ENCODE data around the gene AGAP6.
"Not testable (repeated sequence)": the region's sequence is repeated elsewhere in the genome, so short reads cannot be mapped to it uniquely, and the experiment has no call there.

The AGAP6 gene

GRCh38 chr10:49988376-49988775 lies at the start of gene AGAP6:
Gene AGAP6, plus strand, starts transcription at chr10:49988406. Its CDS starts 310 bp downstream, at chr10:49988716.
- H3K36me3 ChIP-seq (replicated peaks; ENCODE audit: insufficient read depth, low read length); H3F3A ChIP-seq (ENCODE audit: insufficient read depth, low read length); H3K4me2 ChIP-seq (ENCODE audit: low read depth, low read length); H3K79me2 ChIP-seq (ENCODE audit: low read length); H3K4me1 ChIP-seq (ENCODE audit: low read length); DNase-seq; H2AFZ ChIP-seq (ENCODE audit: low read length); H4K20me1 ChIP-seq (ENCODE audit: insufficient read depth, low read length); H3K9ac ChIP-seq (ENCODE audit: low read length); H3K27ac ChIP-seq (ENCODE audit: low read length); H3K9me2 ChIP-seq (replicated peaks; ENCODE audit: insufficient read depth, low read length); H3K27me3 ChIP-seq (replicated peaks; ENCODE audit: insufficient read depth, low read length); H3K4me3 ChIP-seq (ENCODE audit: low read length); H3K9me3 ChIP-seq (replicated peaks; ENCODE audit: insufficient read depth, low read length): not testable (repeated sequence)

- peaks cover 52% of the 10 kb centered on the region for H3K79me2 ChIP-seq (ENCODE audit: low read length)
- H2AFZ ChIP-seq (ENCODE audit: low read length): 0 out of 2 replicates have a peak within 1 kb of the TSS, but pooled peaks have one; percentile 35
Observed at GRCh38 chr10:49941447-49942338, 46.5 kb upstream of the AGAP6 start, which contains the start of the genes PARG and TIMM23B. Gene PARG, minus strand, starts transcription at chr10:49942027. Its CDS starts 302 bp downstream, at chr10:49941725. Gene TIMM23B, plus strand, starts transcription at chr10:49942053. Its CDS starts 142 bp downstream, at chr10:49942195.

GRCh38 chr10:49942339-49942705 lies 45.9 kb upstream of the AGAP6 start:
- Histone ChIP-seq H3K27ac (ENCODE audit: low read length) (peak overlapping the region; percentile 52; the same call in 1 of the 2 replicates), H3K9ac (ENCODE audit: low read length) (peak overlapping the region; percentile 85), H2AFZ (ENCODE audit: low read length) (0 out of 2 replicates have a peak overlapping the region, but pooled peaks have one; percentile 31), H3K4me2 (ENCODE audit: low read depth, low read length) (peak overlapping the region; percentile 48), H3K4me3 (ENCODE audit: low read length) (peak overlapping the region; percentile 68), H3K79me2 (ENCODE audit: low read length) (peaks cover 54% of the 10 kb centered on the region)
- H3K27me3 ChIP-seq (replicated peaks; ENCODE audit: insufficient read depth, low read length); H3K9me3 ChIP-seq (replicated peaks; ENCODE audit: insufficient read depth, low read length); H3K36me3 ChIP-seq (replicated peaks; ENCODE audit: insufficient read depth, low read length); H4K20me1 ChIP-seq (ENCODE audit: insufficient read depth, low read length); H3F3A ChIP-seq (ENCODE audit: insufficient read depth, low read length); H3K9me2 ChIP-seq (replicated peaks; ENCODE audit: insufficient read depth, low read length); H3K4me1 ChIP-seq (ENCODE audit: low read length); DNase-seq: not testable (repeated sequence)

More at GRCh38 chr10:49941447-49942338, 46.5 kb upstream of the AGAP6 start, which contains the start of the genes PARG and TIMM23B:
- not testable (repeated sequence) for H3K9me2 ChIP-seq (replicated peaks; ENCODE audit: insufficient read depth, low read length); H3F3A ChIP-seq (ENCODE audit: insufficient read depth, low read length); H3K4me1 ChIP-seq (ENCODE audit: low read length); H3K9me3 ChIP-seq (replicated peaks; ENCODE audit: insufficient read depth, low read length); H3K36me3 ChIP-seq (replicated peaks; ENCODE audit: insufficient read depth, low read length); H4K20me1 ChIP-seq (ENCODE audit: insufficient read depth, low read length); H3K27me3 ChIP-seq (replicated peaks; ENCODE audit: insufficient read depth, low read length)
- H3K4me2 ChIP-seq (ENCODE audit: low read depth, low read length): peak within 1 kb of the TSS; percentile 60
- peak within 1 kb of the TSS; percentile 68 for H3K4me3 ChIP-seq (ENCODE audit: low read length)
- H3K9ac ChIP-seq (ENCODE audit: low read length): peak within 1 kb of the TSS; percentile 85
- peak within 1 kb of the TSS; percentile 52; the same call in 1 of the 2 replicates for H3K27ac ChIP-seq (ENCODE audit: low read length)
- DNase-seq: peak; percentile 83

- H3K27me3 ChIP-seq (replicated peaks; ENCODE audit: insufficient read depth, low read length); H3K9ac ChIP-seq (ENCODE audit: low read length); DNase-seq; H3K4me3 ChIP-seq (ENCODE audit: low read length); H2AFZ ChIP-seq (ENCODE audit: low read length); H3K27ac ChIP-seq (ENCODE audit: low read length); H3F3A ChIP-seq (ENCODE audit: insufficient read depth, low read length); H3K36me3 ChIP-seq (replicated peaks; ENCODE audit: insufficient read depth, low read length); H3K9me2 ChIP-seq (replicated peaks; ENCODE audit: insufficient read depth, low read length); H3K9me3 ChIP-seq (replicated peaks; ENCODE audit: insufficient read depth, low read length); H4K20me1 ChIP-seq (ENCODE audit: insufficient read depth, low read length); H3K4me1 ChIP-seq (ENCODE audit: low read length): not testable (repeated sequence)
- Histone ChIP-seq H3K4me2 (ENCODE audit: low read depth, low read length) (peak overlapping the region; percentile 15; the same call in 1 of the 2 replicates), H3K79me2 (ENCODE audit: low read length) (peaks cover 51% of the 10 kb centered on the region)
Observed at GRCh38 chr10:49943607-49944006, 44.6 kb upstream of the AGAP6 start.

GRCh38 chr10:49948142-49948541 lies 40.1 kb upstream of the AGAP6 start:
- peak overlapping the region; percentile 55; the same call in 1 of the 2 replicates for H3K27ac ChIP-seq (ENCODE audit: low read length)
- H3K36me3 ChIP-seq (replicated peaks; ENCODE audit: insufficient read depth, low read length); H3K9ac ChIP-seq (ENCODE audit: low read length); H3K4me1 ChIP-seq (ENCODE audit: low read length); H3K4me3 ChIP-seq (ENCODE audit: low read length); H2AFZ ChIP-seq (ENCODE audit: low read length); H3K27me3 ChIP-seq (replicated peaks; ENCODE audit: insufficient read depth, low read length); H3F3A ChIP-seq (ENCODE audit: insufficient read depth, low read length); H3K9me2 ChIP-seq (replicated peaks; ENCODE audit: insufficient read depth, low read length); DNase-seq; H4K20me1 ChIP-seq (ENCODE audit: insufficient read depth, low read length); H3K9me3 ChIP-seq (replicated peaks; ENCODE audit: insufficient read depth, low read length); H3K4me2 ChIP-seq (ENCODE audit: low read depth, low read length): not testable (repeated sequence)
- H3K79me2 ChIP-seq (ENCODE audit: low read length): peaks cover 44% of the 10 kb centered on the region

GRCh38 chr10:49948737-49949136 lies 39.5 kb upstream of the AGAP6 start:
- not testable (repeated sequence) for H4K20me1 ChIP-seq (ENCODE audit: insufficient read depth, low read length); H2AFZ ChIP-seq (ENCODE audit: low read length); H3K27me3 ChIP-seq (replicated peaks; ENCODE audit: insufficient read depth, low read length); H3K36me3 ChIP-seq (replicated peaks; ENCODE audit: insufficient read depth, low read length); H3K4me1 ChIP-seq (ENCODE audit: low read length); DNase-seq; H3K9me2 ChIP-seq (replicated peaks; ENCODE audit: insufficient read depth, low read length); H3K4me2 ChIP-seq (ENCODE audit: low read depth, low read length); H3K9me3 ChIP-seq (replicated peaks; ENCODE audit: insufficient read depth, low read length); H3F3A ChIP-seq (ENCODE audit: insufficient read depth, low read length); H3K4me3 ChIP-seq (ENCODE audit: low read length); H3K9ac ChIP-seq (ENCODE audit: low read length)
- peaks cover 38% of the 10 kb centered on the region for H3K79me2 ChIP-seq (ENCODE audit: low read length)
- peak overlapping the region; percentile 55; the same call in 1 of the 2 replicates for H3K27ac ChIP-seq (ENCODE audit: low read length)

- not testable (repeated sequence) for DNase-seq; H3F3A ChIP-seq (ENCODE audit: insufficient read depth, low read length); H3K27me3 ChIP-seq (replicated peaks; ENCODE audit: insufficient read depth, low read length); H3K4me3 ChIP-seq (ENCODE audit: low read length); H3K4me2 ChIP-seq (ENCODE audit: low read depth, low read length); H3K27ac ChIP-seq (ENCODE audit: low read length); H3K36me3 ChIP-seq (replicated peaks; ENCODE audit: insufficient read depth, low read length); H3K9me3 ChIP-seq (replicated peaks; ENCODE audit: insufficient read depth, low read length); H3K4me1 ChIP-seq (ENCODE audit: low read length); H3K9me2 ChIP-seq (replicated peaks; ENCODE audit: insufficient read depth, low read length); H2AFZ ChIP-seq (ENCODE audit: low read length); H3K9ac ChIP-seq (ENCODE audit: low read length); H4K20me1 ChIP-seq (ENCODE audit: insufficient read depth, low read length)
- peaks cover 31% of the 10 kb centered on the region for H3K79me2 ChIP-seq (ENCODE audit: low read length)
Observed at GRCh38 chr10:49952006-49952405, 36.2 kb upstream of the AGAP6 start.
